ENCODE data around the gene MEIS1. TPM values are rescaled to one million over a fixed set of nuclear protein-coding genes. Genes with fewer than 3 reads are reported as not detected.

Gene MEIS1
- total RNA-seq, 2 donors from 2014 or later = 82.1 to 84.6 TPM

DNA sequence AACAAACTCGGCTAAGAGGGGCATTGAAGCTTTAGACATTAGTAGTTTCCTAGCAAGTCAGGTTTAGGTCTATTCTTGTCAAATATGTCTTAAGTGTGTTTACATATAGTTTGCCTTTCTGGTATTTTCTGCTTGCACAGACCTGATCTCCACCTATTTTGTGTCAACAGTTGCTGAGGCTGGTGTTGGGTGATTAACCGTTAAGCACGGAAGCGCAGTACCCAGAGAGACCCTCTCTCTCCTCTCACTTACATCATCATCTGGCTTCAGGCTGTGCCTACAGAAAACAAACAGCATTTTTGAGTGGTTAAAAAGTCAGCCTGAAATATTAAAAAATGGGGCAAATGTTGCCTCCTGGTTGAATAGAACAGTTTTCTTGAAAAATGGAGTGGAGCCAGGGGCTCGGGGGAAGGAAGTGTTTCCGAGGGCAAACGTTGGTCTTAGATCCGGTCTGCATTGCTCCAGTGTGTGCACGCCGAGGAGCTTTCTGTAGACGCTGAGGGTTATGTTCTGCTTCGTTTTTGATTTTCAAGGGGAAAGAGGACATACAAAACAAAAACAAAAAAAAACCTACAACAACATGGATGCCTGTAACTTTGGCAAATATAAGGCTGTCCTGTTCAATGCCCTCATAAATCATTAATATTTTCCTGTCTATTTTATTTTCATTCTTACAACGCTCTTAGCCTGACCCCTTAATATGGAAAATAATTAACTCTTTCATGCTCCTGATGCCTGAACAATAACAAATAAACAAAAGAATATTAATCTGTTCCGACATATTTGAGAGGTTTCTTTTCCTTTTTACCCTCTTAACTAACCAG lies 120.8 kb downstream of the MEIS1 start:
- intact Hi-C loops (cut with DNase I) = no loop called here
- WGBS, 2 donors = 22 to 24% methylated on average over 14 of the region's 14 CpGs
- DNase-seq (no peak), ATAC-seq (peak; percentile 19)
- Histone ChIP-seq H3K36me3 (replicated peaks in 1 of 2; ENCODE audit: insufficient read depth in 1 of 2, low read depth in 2 of 2) (peaks cover 0 to 4% of the 10 kb centered on the region in 2 donors), H3K4me1 (peaks cover 49% of the 10 kb centered on the region), H3K27ac (peak overlapping the region; percentile 0 to 62 (median 50)), H3K9me3 (no peaks in the 10 kb centered on the region), H3K4me3 (no peak overlapping the region), H3K27me3 (no peaks in the 10 kb centered on the region)
- TF ChIP-seq, protein P1, sequence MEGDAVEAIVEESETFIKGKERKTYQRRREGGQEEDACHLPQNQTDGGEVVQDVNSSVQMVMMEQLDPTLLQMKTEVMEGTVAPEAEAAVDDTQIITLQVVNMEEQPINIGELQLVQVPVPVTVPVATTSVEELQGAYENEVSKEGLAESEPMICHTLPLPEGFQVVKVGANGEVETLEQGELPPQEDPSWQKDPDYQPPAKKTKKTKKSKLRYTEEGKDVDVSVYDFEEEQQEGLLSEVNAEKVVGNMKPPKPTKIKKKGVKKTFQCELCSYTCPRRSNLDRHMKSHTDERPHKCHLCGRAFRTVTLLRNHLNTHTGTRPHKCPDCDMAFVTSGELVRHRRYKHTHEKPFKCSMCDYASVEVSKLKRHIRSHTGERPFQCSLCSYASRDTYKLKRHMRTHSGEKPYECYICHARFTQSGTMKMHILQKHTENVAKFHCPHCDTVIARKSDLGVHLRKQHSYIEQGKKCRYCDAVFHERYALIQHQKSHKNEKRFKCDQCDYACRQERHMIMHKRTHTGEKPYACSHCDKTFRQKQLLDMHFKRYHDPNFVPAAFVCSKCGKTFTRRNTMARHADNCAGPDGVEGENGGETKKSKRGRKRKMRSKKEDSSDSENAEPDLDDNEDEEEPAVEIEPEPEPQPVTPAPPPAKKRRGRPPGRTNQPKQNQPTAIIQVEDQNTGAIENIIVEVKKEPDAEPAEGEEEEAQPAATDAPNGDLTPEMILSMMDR (IDR thresholded peaks at IDR 0.05) = no peak
- TF ChIP-seq POLR2A (IDR thresholded peaks at IDR 0.05) = no peak

DNA sequence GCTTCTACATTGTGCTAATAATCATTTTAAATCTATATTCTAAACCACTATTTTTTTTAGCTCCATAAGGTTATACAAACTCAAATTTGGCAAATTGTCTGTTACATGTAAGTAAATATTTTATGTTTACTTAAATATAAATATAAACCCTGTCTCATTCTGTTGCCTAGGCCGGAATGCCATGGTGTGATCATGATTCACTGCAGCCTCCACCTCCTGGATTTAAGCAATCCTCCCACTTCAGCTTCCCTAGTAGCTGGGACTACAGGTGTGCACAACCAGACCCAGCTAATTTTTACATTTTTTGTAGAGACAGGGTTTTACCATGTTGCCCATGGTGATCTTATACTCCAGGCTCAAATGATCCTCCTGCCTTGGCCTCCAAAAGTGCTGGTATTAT lies 124.7 kb downstream of the MEIS1 start:
- 71 to 87% methylated on average over 1 of the region's 1 CpG for WGBS, 2 donors
- intact Hi-C loops (cut with DNase I) = no loop called here
- TF ChIP-seq, protein P1 (IDR thresholded peaks at IDR 0.05) = no peak
- no peak for TF ChIP-seq POLR2A (IDR thresholded peaks at IDR 0.05)
- H3K4me3 ChIP-seq = no peak overlapping the region
- no peak for ATAC-seq
- H3K4me1 ChIP-seq = peaks cover 53% of the 10 kb centered on the region
- no peaks in the 10 kb centered on the region for H3K27me3 ChIP-seq
- peaks cover 0 to 4% of the 10 kb centered on the region in 2 donors for H3K36me3 ChIP-seq (replicated peaks in 1 of 2; ENCODE audit: insufficient read depth in 1 of 2, low read depth in 2 of 2)
- DNase-seq = no peak
- H3K9me3 ChIP-seq = no peaks in the 10 kb centered on the region
- peak overlapping the region in 1 of 4 donors; percentile 14 for H3K27ac ChIP-seq

DNA sequence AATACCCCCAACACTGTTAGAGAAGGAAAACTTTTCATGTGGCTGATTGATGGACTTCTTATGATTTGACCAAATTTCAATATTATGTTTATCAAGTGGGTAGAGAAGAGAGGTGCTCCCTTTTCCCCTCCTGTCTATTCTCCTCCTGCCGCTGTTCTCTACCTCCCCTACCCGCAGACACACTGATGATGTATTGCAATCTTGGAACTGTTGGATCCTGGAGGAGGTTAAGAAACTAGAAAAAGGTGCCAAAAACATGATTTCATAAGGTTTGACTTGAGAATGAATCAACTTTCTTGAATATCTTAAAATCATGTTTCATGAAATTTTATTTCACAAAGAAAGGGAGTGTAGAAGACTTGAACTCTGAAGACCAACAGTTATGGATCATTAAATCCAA lies 125.8 kb downstream of the MEIS1 start:
- Histone ChIP-seq H3K36me3 (replicated peaks in 1 of 2; ENCODE audit: insufficient read depth in 1 of 2, low read depth in 2 of 2) (peaks cover 0 to 4% of the 10 kb centered on the region in 2 donors), H3K4me1 (peaks cover 51% of the 10 kb centered on the region), H3K4me3 (no peak overlapping the region), H3K27me3 (no peaks in the 10 kb centered on the region), H3K27ac (peak overlapping the region in 1 of 4 donors; percentile 76), H3K9me3 (no peaks in the 10 kb centered on the region)
- DNase-seq = no peak
- WGBS, 2 donors = 85 to 91% methylated on average over 2 of the region's 2 CpGs
- no peak for ATAC-seq
- TF ChIP-seq, protein P1 (IDR thresholded peaks at IDR 0.05) = no peak
- TF ChIP-seq POLR2A (IDR thresholded peaks at IDR 0.05) = no peak
- intact Hi-C loops (cut with DNase I) = no loop called here

DNA sequence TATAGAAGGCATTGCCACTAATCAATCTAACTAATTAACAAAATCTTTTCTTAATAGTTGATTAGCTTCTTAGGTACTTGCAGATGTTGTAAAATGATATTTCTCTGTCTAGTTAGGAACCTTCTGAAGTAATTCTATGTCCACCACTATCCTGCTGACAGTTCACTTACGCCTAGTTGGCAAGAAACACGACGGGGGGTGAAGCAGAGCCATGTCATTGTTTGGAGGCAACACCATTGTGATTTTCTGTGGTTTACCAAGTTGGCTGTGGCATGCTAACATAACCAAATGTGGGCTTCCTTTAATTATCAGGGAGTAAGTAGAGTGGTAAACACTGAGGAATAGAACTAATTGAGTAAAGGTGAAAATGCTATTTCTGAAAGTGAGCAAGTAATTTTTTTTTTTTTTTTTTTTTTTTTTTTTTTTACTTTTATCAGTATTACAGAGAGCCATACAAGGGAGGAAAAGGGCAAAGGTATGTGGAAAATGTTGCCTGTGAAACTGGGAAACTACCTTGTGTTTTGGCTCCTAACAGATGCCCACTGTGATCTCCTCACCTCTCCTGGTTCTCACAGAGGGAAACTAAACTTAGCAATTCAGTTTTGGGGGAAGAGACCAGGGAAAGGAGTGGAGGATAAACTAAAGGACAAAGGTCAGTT lies 126.8 kb downstream of the MEIS1 start:
- H3K9me3 ChIP-seq = no peaks in the 10 kb centered on the region
- no peaks in the 10 kb centered on the region for H3K27me3 ChIP-seq
- peaks cover 48% of the 10 kb centered on the region for H3K4me1 ChIP-seq
- DNase-seq (peak in 1 of 4 donors; percentile 37), ATAC-seq (peak; percentile 58)
- H3K27ac ChIP-seq = peak overlapping the region in 3 of 4 donors; percentile 51 to 76 (median 60)
- intact Hi-C loops (cut with DNase I) = no loop called here
- 14 to 31% methylated on average over 3 of the region's 3 CpGs for WGBS, 2 donors
- H3K36me3 ChIP-seq (replicated peaks in 1 of 2; ENCODE audit: insufficient read depth in 1 of 2, low read depth in 2 of 2) = peaks cover 0 to 4% of the 10 kb centered on the region in 2 donors
- no peak overlapping the region for H3K4me3 ChIP-seq
- TF ChIP-seq, protein P1 (IDR thresholded peaks at IDR 0.05) = no peak
- TF ChIP-seq POLR2A (IDR thresholded peaks at IDR 0.05) = no peak
